ENCODE results near the gene GALNT16.
"Not testable (repeated sequence)": the region's sequence is repeated elsewhere in the genome, so short reads cannot be mapped to it uniquely, and the experiment has no call there.

GALNT16 gene

GRCh38 chr14:69259527-69260189 is at the start of gene GALNT16:
Gene GALNT16 (plus strand): TSS chr14:69260158. CDS start chr14:69260291, 133 bp downstream.
- peak within 1 kb of the TSS; percentile 77 for H3K4me3 ChIP-seq
- no peak for TF ChIP-seq CTCF (IDR thresholded peaks at IDR 0.05)
- no peak for DNase-seq (ENCODE audit: low spot score)
- H3K27ac ChIP-seq = peak within 1 kb of the TSS; percentile 64 to 88

GRCh38 chr14:69214393-69214792 is 45.6 kb upstream of the GALNT16 start:
- no peak for DNase-seq (ENCODE audit: low spot score)
- H3K27ac ChIP-seq = no peak overlapping the region
- H3K4me3 ChIP-seq = no peak overlapping the region
- no peak for TF ChIP-seq CTCF (IDR thresholded peaks at IDR 0.05)

GRCh38 chr14:69217663-69218062 is 42.3 kb upstream of the GALNT16 start:
- DNase-seq (ENCODE audit: low spot score); H3K27ac ChIP-seq; H3K4me3 ChIP-seq: not testable (repeated sequence)

GRCh38 chr14:69224946-69225345 is 35.0 kb upstream of the GALNT16 start:
- TF ChIP-seq CTCF (IDR thresholded peaks at IDR 0.05) = no peak

GRCh38 chr14:69226178-69226577 is 33.8 kb upstream of the GALNT16 start:
- TF ChIP-seq CTCF (IDR thresholded peaks at IDR 0.05) = no peak
- no peak overlapping the region for H3K4me3 ChIP-seq
- DNase-seq (ENCODE audit: low spot score) = no peak
- H3K27ac ChIP-seq = no peak overlapping the region

More at GRCh38 chr14:69224946-69225345, 35.0 kb upstream of the GALNT16 start:
- no peak for DNase-seq (ENCODE audit: low spot score)
- no peak overlapping the region for H3K27ac ChIP-seq
- H3K4me3 ChIP-seq = no peak overlapping the region

GRCh38 chr14:69226736-69227135 is 33.2 kb upstream of the GALNT16 start:
- no peak for DNase-seq (ENCODE audit: low spot score)
- H3K4me3 ChIP-seq = no peak overlapping the region
- H3K27ac ChIP-seq = no peak overlapping the region
- TF ChIP-seq CTCF (IDR thresholded peaks at IDR 0.05) = no peak

GRCh38 chr14:69231486-69231885 is 28.5 kb upstream of the GALNT16 start:
- Histone ChIP-seq H3K27ac (no peak overlapping the region), H3K4me3 (no peak overlapping the region)
- no peak for TF ChIP-seq CTCF (IDR thresholded peaks at IDR 0.05)
- no peak for DNase-seq (ENCODE audit: low spot score)

Data from coronary artery (tissue), 2 donors.